Stimulated activated CD8-positive, alpha-beta memory T cell treated with anti-CD3 and anti-CD28 coated beads, Interleukin-15, amount 100 ng/mL, for 1 hour (primary cell): Measurements from ENCODE around the gene STRADA.
"Not testable (repeated sequence)": the region's sequence is repeated elsewhere in the genome, so short reads cannot be mapped to it uniquely, and the experiment has no call there.

Experiments used
- DNase-seq: peaks from one replicate; pipeline ENCODE4 v3.0.0-alpha.2; 2020; ENCODE audit warnings: low read depth

The STRADA gene

GRCh38 chr17:63754046-63754445, 12.4 kb upstream of the STRADA start:
- DNase-seq, result no peak

- DNase-seq, result no peak
These were observed 11.6 kb upstream of the STRADA start for GRCh38 chr17:63753215-63753614.

- DNase-seq, result no peak
These were observed 11.1 kb upstream of the STRADA start for GRCh38 chr17:63752707-63753106.

GRCh38 chr17:63751806-63752205, 10.2 kb upstream of the STRADA start:
- no peak for DNase-seq

- DNase-seq, result no peak
These were observed 524 bp downstream of the STRADA start for GRCh38 chr17:63741143-63741407.

- DNase-seq, result no peak
These were observed 996 bp downstream of the STRADA start for GRCh38 chr17:63740464-63741142.

GRCh38 chr17:63735691-63736090, 5.9 kb downstream of the STRADA start:
- DNase-seq, result no peak

- no peak for DNase-seq
These were observed 19.2 kb downstream of the STRADA start for GRCh38 chr17:63722403-63722802.

GRCh38 chr17:63720194-63720593, 21.4 kb downstream of the STRADA start:
- DNase-seq, result not testable (repeated sequence)

- no peak for DNase-seq
These were observed 22.6 kb downstream of the STRADA start for GRCh38 chr17:63718988-63719387.

- no peak for DNase-seq
These were observed 25.2 kb downstream of the STRADA start for GRCh38 chr17:63716426-63716825.

GRCh38 chr17:63714550-63715277, 26.9 kb downstream of the STRADA start:
- DNase-seq, result no peak

- no peak for DNase-seq
These were observed 32.5 kb downstream of the STRADA start for GRCh38 chr17:63709110-63709509.

GRCh38 chr17:63707151-63707550, 34.4 kb downstream of the STRADA start:
- DNase-seq, result no peak

GRCh38 chr17:63706336-63707082, 35.1 kb downstream of the STRADA start:
- no peak for DNase-seq

GRCh38 chr17:63705657-63706056, 35.9 kb downstream of the STRADA start:
- DNase-seq, result no peak

- DNase-seq, result no peak
These were observed 36.8 kb downstream of the STRADA start for GRCh38 chr17:63704836-63705235.

GRCh38 chr17:63704259-63704576, 37.4 kb downstream of the STRADA start:
- no peak for DNase-seq

GRCh38 chr17:63703556-63704258, 37.9 kb downstream of the STRADA start:
- no peak for DNase-seq

GRCh38 chr17:63703029-63703428, 38.6 kb downstream of the STRADA start:
- no peak for DNase-seq

GRCh38 chr17:63702721-63703015, 38.9 kb downstream of the STRADA start:
- DNase-seq, result no peak

- DNase-seq, result peak; percentile 50
These were observed 39.5 kb downstream of the STRADA start for GRCh38 chr17:63701868-63702720.
